HS-27A (cell line): ENCODE results near the gene CDH4.

ENCODE experiments used
- DNase-seq: peaks from one replicate; pipeline ENCODE4 v3.0.0-alpha.2; 2012; ENCODE audit warnings: low read depth, missing footprints

Gene CDH4

DNA sequence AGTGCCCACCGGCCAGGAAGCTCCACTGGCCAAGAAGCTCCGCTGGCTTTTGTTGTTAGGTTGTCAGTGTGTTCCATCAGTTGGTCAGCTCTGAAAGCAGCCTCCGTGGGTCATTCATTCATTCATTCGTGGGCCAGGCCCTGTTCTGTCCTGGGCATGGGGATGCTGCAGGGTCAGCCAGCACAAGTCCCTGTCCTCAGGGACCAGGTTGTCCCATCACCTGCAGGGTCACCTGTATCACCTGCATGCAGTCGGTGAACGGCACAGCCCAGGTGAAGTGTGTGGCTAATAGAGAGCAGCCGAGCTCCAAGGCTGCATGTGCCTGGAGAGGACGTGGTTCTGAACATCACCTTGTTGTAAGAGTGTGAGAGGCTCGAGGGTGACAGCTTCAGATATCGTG, 403.5 kb downstream of the CDH4 start:
- no peak for DNase-seq

DNA sequence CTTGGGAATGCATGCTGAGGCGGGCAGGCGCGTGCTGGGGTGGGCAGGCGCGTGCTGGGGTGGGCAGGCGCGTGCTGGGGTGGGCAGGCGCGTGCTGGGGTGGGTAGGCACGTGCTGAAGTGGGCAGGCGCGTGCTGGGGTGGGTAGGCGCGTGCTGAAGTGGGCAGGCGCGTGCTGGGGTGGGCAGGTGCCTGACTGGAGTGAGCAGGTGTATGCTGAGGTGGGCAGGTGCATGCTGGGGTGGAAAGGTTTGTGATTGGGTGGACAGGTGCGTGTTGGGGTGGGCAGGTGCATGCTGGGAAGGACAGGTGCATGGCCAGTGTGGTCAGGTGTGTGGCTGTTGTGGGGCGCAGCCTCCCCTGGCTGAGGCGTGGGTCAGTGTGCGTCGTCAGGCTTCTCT, 404.1 kb downstream of the CDH4 start:
- DNase-seq, result no peak

- DNase-seq, result no peak
These were observed 405.8 kb downstream of the CDH4 start for GRCh38 chr20:61657721-61658377.

- no peak for DNase-seq
These were observed 406.5 kb downstream of the CDH4 start for GRCh38 chr20:61658563-61658962.

GRCh38 chr20:61659246-61659993, 407.4 kb downstream of the CDH4 start:
- DNase-seq, result no peak

- DNase-seq, result no peak
These were observed 407.9 kb downstream of the CDH4 start for GRCh38 chr20:61659994-61660346.

DNA sequence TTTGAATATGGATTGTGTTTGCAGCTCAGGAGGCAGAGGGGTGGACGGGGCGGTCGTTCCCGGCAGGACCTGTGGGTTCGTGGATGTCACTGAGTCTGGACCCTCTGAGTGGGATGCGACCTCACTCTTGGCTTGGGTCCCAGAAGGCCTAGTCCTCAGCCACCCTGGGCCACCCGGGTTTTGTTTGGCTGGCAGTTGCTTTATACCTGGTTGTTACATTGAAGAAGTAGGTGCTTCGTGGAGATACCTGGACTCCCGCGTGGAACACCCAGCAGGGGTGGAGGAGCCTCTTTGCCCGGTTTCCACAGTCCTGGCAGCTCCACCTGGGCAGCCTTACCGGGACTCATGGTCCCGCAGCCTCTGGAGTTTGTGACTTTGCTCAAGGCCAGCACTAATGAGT, 408.5 kb downstream of the CDH4 start:
- no peak for DNase-seq

DNA sequence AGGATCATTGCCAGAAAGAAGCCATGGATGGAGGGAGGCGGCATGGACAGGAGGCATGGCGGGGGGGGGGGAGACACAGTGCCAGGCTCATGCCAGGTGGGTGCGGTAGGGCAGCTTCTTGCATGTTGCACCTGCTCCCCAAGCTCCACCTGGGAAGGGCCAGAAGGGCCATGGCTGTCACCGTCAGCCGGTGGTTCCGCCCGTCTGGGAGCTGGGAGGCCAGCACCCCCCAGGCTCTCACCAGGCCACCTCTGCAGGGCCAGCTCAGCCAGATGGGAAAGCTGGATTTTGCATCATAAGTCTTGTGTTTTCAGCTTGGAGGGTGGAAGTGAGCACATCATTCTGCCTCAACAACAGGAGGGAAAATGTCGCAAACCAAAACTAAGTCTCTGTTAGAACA, 409.0 kb downstream of the CDH4 start:
- no peak for DNase-seq

GRCh38 chr20:61661583-61661982, 409.5 kb downstream of the CDH4 start:
- DNase-seq, result no peak

DNA sequence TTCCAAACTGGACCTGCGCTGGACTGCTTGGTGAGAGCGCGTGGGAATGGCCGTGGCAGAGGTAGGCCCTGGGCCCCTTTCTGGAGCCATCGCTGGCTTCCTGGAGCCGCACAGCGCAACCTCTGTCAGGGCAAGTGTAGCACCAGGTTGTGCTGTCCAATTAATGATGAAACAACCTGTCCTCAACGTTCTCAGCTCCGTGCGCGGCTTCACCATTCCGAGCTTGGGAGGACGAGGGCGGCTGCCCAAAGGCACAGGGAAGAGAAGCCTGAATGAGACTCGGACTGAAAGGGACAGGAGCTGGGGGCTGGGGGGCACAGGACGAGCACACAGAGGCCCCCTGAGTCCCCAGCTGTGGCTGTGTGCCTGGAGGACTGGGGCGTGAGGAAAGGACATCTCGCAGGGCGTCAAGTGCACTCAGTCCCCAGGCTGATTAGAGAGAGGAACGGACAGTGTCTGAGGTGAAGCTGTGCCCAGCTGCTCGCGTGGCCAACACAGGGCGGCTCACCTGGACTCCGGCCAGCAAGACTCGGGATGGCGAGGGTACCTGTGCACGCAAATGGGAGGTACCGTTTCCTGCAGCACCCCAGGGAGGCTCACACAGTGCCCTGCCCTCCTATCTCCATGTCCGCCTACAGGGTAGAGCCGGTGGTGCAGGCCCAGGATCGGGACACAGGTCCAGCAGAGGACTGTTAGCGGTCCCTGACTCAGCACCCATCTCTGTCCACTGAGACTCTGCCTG, 410.3 kb downstream of the CDH4 start:
- DNase-seq, result no peak

DNA sequence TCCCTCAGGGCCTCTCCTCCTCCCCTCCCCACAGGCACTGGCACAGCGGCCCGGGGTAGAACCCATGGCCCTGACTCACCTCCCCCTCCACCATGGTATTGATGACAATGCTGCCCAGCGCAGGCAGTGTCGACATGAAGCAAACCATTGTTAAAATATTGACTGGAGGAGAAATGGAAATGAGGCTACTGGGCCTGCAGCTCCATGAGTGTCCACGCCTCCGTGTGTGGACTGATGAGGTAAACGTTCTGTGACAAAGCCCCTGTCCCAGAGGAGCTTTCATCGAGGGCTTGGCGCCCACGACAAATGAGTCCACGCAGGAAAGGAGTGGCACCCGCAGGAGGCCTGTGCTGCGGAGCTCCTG, 410.9 kb downstream of the CDH4 start:
- DNase-seq, result no peak

- DNase-seq, result no peak
These were observed 411.7 kb downstream of the CDH4 start for GRCh38 chr20:61663521-61664425.

DNA sequence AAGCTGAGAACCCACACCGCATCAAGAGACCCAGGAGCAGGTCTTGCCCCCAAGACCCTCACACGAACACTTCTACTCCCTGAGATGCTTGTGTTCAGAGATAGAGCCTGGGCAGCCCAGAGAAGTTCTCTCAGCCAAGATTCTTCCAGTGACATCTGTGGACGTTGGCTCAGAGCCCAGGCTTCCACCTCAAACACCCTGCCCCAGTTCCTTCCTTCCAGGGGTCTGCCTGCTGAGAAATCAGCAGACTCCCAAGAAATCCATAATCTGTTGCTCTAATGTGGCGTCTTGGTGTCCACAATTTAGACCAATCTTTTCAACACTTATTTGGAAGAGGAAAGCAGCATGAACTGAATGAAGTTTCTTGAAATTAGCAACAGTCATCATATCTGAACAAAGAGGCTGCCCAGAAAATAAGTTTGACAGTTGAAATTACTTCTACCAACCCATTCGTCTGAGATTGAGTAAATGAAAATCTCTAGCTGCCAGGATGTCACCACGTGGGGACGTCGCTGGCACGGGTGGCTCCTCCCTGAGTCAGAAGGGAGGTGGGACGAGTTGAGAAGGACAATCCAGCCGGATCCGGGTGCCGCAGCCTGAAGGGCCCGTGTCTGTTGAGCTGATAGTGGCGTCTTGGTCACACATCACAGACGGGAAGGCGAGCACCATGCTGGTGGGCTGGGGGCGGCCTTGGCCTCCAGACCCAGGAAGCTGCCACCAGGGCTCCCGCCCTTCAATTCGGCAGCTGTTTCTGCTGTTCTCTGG, 412.7 kb downstream of the CDH4 start:
- no peak for DNase-seq

- no peak for DNase-seq
These were observed 413.7 kb downstream of the CDH4 start for GRCh38 chr20:61665528-61666470.

DNA sequence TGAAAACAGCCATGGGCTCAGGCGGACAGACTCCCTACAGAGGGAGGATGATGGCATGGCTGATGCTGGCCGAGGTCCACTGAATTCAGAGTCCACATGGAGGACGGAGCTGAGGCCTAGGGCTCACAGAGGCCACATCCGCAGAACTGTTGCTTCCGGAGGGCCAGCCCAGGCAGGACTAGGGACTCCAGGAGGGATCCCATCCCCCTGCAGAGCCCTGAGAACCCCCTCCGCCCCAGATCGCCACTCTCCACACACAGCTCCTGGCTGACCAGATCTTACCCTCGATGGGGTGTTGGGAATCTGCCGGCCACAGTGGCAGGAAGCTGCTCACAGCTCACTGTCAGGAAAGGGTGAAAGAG, 414.4 kb downstream of the CDH4 start:
- DNase-seq, result no peak

DNA sequence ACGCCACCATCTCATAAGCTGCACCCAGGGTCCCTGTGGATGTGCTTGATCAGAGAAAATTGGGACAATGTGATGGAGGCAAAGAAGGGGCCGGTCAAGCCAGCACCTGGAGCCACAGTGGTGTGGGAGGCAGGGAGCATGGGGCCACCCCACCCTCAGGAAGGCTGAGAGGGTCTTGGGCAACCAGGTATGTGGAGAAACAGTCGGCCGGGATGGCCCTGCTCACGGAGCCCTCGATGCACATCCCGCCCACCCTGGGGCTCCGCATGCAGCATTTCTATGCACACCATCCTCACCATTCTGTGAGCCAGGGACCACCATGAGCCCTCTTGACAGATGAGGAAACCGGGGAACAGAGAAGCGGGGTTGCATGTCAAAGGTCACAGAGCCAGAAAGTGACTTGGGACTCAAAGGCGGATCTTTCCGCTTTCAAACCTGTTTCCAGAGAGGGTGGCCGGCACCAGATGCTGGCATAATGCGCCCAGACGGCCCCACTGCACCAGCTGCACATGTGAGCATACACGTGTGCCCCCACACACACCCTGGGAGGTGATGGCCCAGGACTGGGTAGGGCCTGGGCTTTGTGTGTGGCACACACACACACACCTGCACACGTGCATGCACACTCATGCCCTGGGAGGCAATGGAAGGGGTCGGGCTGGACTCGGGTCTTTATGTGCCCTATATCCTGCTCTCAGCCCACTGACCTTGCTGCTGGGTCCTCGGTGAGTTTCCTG, 415.2 kb downstream of the CDH4 start:
- DNase-seq, result no peak

- no peak for DNase-seq
These were observed 416.1 kb downstream of the CDH4 start for GRCh38 chr20:61668065-61668650.

- DNase-seq, result no peak
These were observed 416.9 kb downstream of the CDH4 start for GRCh38 chr20:61668771-61669503.

DNA sequence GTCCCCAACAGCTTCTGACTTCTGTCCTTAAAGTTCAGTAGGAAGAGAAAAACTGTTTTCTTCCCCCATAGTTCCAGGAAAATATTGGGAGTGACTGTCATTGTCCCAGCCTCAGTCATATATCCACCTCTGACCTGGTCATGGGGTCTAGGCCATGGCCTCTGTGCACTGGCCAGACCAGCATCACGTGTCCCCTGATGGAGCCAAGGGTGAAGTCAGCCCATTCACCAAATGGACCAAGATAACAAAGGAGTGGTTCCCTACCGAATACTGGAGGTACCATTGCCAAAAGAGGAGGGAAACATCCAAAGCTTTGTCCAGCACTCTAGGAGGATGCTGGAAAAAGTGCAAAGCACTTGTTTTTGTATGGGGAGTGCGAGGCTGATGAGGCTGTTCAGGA, 418.2 kb downstream of the CDH4 start:
- no peak for DNase-seq
